H1 (cell line): ENCODE measurements around the gene BTBD9. TPM values are rescaled to one million over a fixed set of nuclear protein-coding genes. Genes with fewer than 3 reads are reported as not detected.

ENCODE experiments used
- ATF3 ChIP-seq: IDR thresholded peaks from 2 replicates; pipeline ENCODE4 v1.6.1; 2011; ENCODE audit warnings: low read depth, mild to moderate bottlenecking, low read length; ENCODE audit not compliant: insufficient read depth
- EGR1 ChIP-seq: IDR thresholded peaks from 2 replicates; pipeline ENCODE4 v1.6.1; 2011; ENCODE audit warnings: low read depth, low read length, borderline replicate concordance
- polyA plus RNA-seq, 7 experiments: library from polyadenylated mRNA; depleted of rRNA in 3 of 7; stranded (reverse) in 5 of 7; unstranded in 2 of 7; fragments of >200 nt in 5 of 7; fragments of 200-250 nt in 2 of 7; gene quantifications; 1 replicate in 5 of 7; 2 replicates in 1 of 7; 4 replicates in 1 of 7; pipeline versions ENCODE4 v1.2.1 to v1.2.3, GENCODE V29; 2011 to 2013; ENCODE audit warnings: missing spikeins in 2 of 7, mixed read lengths in 2 of 7
- total RNA-seq: library from RNA; stranded (reverse); fragmentation: NEBNext Ultra II Directional; extraction: Animal tissue kit (Norgen Biotek cat#: 25700); gene quantifications from 2 replicates; pipeline ENCODE4 v1.2.1, GENCODE V29; 2021

The BTBD9 gene
- total and polyA plus RNA-seq, 2 of the 8 experiments (the other 6 are each of a cell fraction or from before 2014, with no cell fraction given) = 0.92 to 4.1 TPM

GRCh38 chr6:38503960-38504682 is 135.6 kb downstream of the BTBD9 start (continued):
- TF ChIP-seq ATF3 (no peak), EGR1 (no peak)
- TF ChIP-seq, all 59 proteins: peak for 0
